ENCODE results near the gene ASTL.

DNA sequence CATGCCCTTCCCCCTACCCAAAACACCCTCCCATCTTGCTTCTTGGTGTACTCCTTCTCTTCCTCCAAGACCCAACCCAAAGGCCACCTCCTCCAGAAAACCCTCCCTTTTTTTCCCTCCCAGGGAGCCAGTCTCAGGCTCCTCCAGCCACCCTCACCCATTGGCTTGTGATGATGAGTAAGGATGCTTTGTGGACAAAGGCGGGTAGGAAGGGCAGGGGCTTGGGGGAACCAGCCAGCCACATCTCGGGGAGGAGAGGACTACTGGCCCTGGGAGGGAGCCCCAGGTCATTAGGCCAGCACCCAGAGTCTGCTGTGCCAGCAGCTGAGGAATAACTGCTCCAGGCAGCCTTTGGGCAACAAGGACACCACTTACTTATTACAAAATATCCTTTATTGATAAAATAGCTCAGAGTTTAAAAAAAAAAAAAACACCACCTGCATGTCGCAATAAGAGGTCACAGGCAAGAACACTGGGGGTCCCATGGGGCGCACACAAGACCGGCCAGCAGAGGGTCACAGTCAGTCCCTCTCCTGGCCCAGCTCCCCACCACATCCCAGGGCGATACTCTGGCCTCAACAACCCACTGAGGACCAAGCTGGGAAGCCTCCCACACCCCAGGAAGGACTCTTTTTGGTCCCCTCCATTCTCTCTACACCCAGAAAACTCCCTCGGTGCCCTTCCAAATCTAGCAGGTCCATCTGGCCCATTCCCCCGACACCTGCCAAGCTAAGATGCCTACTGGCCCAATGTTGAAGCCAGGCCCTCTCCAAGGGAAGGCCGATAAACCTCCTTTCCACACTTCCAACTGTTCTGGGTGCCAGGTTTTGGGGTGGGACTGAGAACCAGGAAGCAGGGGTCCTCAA, 25.6 kb downstream of the ASTL start:
- TF ChIP-seq, protein P1, sequence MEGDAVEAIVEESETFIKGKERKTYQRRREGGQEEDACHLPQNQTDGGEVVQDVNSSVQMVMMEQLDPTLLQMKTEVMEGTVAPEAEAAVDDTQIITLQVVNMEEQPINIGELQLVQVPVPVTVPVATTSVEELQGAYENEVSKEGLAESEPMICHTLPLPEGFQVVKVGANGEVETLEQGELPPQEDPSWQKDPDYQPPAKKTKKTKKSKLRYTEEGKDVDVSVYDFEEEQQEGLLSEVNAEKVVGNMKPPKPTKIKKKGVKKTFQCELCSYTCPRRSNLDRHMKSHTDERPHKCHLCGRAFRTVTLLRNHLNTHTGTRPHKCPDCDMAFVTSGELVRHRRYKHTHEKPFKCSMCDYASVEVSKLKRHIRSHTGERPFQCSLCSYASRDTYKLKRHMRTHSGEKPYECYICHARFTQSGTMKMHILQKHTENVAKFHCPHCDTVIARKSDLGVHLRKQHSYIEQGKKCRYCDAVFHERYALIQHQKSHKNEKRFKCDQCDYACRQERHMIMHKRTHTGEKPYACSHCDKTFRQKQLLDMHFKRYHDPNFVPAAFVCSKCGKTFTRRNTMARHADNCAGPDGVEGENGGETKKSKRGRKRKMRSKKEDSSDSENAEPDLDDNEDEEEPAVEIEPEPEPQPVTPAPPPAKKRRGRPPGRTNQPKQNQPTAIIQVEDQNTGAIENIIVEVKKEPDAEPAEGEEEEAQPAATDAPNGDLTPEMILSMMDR (conservative IDR thresholded peaks at IDR 0.05; ENCODE audit: low read length), result no peak
- TF ChIP-seq EZH2phosphoT487 (IDR thresholded peaks at IDR 0.05; ENCODE audit: borderline replicate concordance, low read depth, low read length), result no peak
